Spleen (tissue), 11 donors: ENCODE data around the gene KLHDC3. TPM values are rescaled to one million over a fixed set of nuclear protein-coding genes. Genes with fewer than 3 reads are reported as not detected.
"Not testable (repeated sequence)": the region's sequence is repeated elsewhere in the genome, so short reads cannot be mapped to it uniquely, and the experiment has no call there.

Experiments used
- DNase-seq: peaks from one replicate; pipeline ENCODE4 v3.0.0-alpha.2; 2020
- H3K27ac ChIP-seq, 8 donors: fragments of 200-600 bp; sonication (generic) in 7 of 8; 1 replicate in 4 of 8; 2 replicates in 4 of 8; pipeline versions ENCODE4 v1.5.0 to v1.8.0; 2016 to 2021; ENCODE audit warnings: inconsistent platforms in 4 of 8, mild to moderate bottlenecking in 4 of 8, moderate library complexity in 1 of 8
- H3K27me3 ChIP-seq, 7 donors: fragments of 200-600 bp; sonication (generic) in 6 of 7; replicated peaks in 1 of 7; 1 replicate in 4 of 7; 2 replicates in 3 of 7; pipeline versions ENCODE4 v1.5.0 to v1.8.0; 2016 to 2021; ENCODE audit warnings: inconsistent platforms in 3 of 7, mild to moderate bottlenecking in 1 of 7
- H3K36me3 ChIP-seq, 6 donors: fragments of 200-600 bp; sonication (generic) in 5 of 6; 1 replicate in 4 of 6; 2 replicates in 2 of 6; pipeline versions ENCODE4 v1.5.0 to v1.8.0; 2016 to 2021; ENCODE audit warnings: inconsistent platforms in 2 of 6
- H3K4me1 ChIP-seq, 6 donors: fragments of 200-600 bp; sonication (generic) in 5 of 6; 1 replicate in 3 of 6; 2 replicates in 3 of 6; pipeline versions ENCODE4 v1.5.0 to v1.8.0; 2016 to 2021; ENCODE audit warnings: inconsistent platforms in 3 of 6
- H3K4me3 ChIP-seq, 8 donors: fragments of 200-600 bp; sonication (generic) in 7 of 8; 1 replicate in 4 of 8; 2 replicates in 4 of 8; pipeline versions ENCODE4 v1.5.0 to v1.8.0; 2016 to 2021; ENCODE audit warnings: inconsistent platforms in 4 of 8, mild to moderate bottlenecking in 4 of 8, moderate library complexity in 2 of 8
- H3K9me3 ChIP-seq, 8 donors: fragments of 200-600 bp; sonication (generic) in 7 of 8; 1 replicate in 4 of 8; 2 replicates in 4 of 8; pipeline versions ENCODE4 v1.5.0 to v1.8.0; 2016 to 2021; ENCODE audit warnings: inconsistent platforms in 4 of 8
- CTCF ChIP-seq, 11 experiments: fragments of 200-600 bp in 7 of 11; fragments of 450-650 bp in 4 of 11; sonication (generic) in 4 of 11; IDR thresholded peaks in 8 of 11; conservative IDR thresholded peaks in 3 of 11; 1 replicate in 7 of 11; 2 replicates in 4 of 11; pipeline versions ENCODE4 v1.4.0 to v1.8.0; 2016 to 2021; ENCODE audit warnings: antibody characterized with exemption in 11 of 11, inconsistent platforms in 4 of 11, mild to moderate bottlenecking in 1 of 11
- POLR2A ChIP-seq, 3 donors: fragments of 450-650 bp; IDR thresholded peaks; one replicate each; pipeline ENCODE4 v1.5.1; 2017; ENCODE audit warnings: antibody characterized with exemption in 3 of 3, mild to moderate bottlenecking in 1 of 3
- POLR2AphosphoS5 ChIP-seq, 3 donors: sonication (generic); formaldehyde crosslinking; IDR thresholded peaks; one replicate each; pipeline ENCODE4 v1.5.1; 2017; ENCODE audit warnings: antibody characterized with exemption in 3 of 3
- WGBS, 5 donors: extraction: QIAGEN DNeasy Blood & Tissue Kit in 3 of 5; methylation state at CpG; one replicate each; pipeline versions ENCODE4 v1.1.5 to v1.1.7; 2013 to 2018; 5-methylcytosine and 5-hydroxymethylcytosine counted together
- intact Hi-C: fragments of 100-400 bp; cut with DNase I; formaldehyde crosslinking; loops from one replicate; pipeline ENCODE4 v1.15.0; 2023; ENCODE audit warnings: low total_unique reads
- polyA plus RNA-seq, 3 donors: library from polyadenylated mRNA; stranded (reverse); fragments of 200-250 nt; gene quantifications; one replicate each; pipeline ENCODE4 v1.2.1, GENCODE V29; 2013
- total RNA-seq, 7 donors: library from RNA; depleted of rRNA in 3 of 7; stranded (reverse); fragments of >200 nt in 3 of 7; fragmentation: NEBNext Ultra II Directional in 4 of 7; extraction: Animal tissue kit (Norgen Biotek cat#: 25700) in 4 of 7; gene quantifications; one replicate each; pipeline versions ENCODE4 v1.1.0 to v1.2.1, GENCODE V29; 2016 to 2021
- donor health status: healthy with polysubstance abuse.
- donor health status: DM: no; HTN: no; CAD: no; lungs with moderate emphysema.
- donor health status: DM: no; HTN: no; CAD: no.
- donor health status: Bipolar disorder and iron deficiency.
- donor health status: healthy.
- donor health status: DM: no; HTN: no; CAD: no.
- donor health status: DM: yes; HTN: yes; CAD: no.

Gene KLHDC3
- total and polyA plus RNA-seq, 10 donors: 37.3 to 89.2 (median 66.0) TPM

DNA sequence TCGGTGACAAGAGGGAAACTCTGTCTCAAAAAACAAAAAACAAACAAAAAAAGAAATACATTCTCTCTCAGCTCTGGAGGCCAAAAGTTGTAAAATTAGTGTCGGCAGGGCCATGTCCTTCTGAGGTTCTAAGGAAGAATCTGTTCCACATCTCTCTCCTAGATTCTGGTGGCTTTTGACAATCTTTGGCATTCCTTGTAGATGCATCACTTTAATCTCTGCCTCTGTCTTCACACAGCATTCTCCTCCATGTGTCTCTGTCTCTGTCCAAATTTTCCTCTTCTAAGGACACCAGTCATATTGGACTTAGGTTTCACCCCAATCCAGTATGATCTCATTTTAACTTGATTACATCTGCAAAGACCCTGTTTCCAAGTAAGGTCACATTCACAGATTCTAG lies 20.6 kb upstream of the KLHDC3 start:
- WGBS, 5 donors: 86 to 98% (median 92%) methylated on average over 2 of the region's 2 CpGs
- no peaks in the 10 kb centered on the region for H3K27me3 ChIP-seq
- H3K4me1 ChIP-seq: peaks cover 0 to 4% (median 0%) of the 10 kb centered on the region in 6 donors
- no peaks in the 10 kb centered on the region for H3K9me3 ChIP-seq
- no peak for DNase-seq
- peaks cover 0 to 53% (median 11%) of the 10 kb centered on the region in 6 donors for H3K36me3 ChIP-seq
- intact Hi-C loops: no loop called here
- H3K27ac ChIP-seq: no peak overlapping the region
- H3K4me3 ChIP-seq: no peak overlapping the region
- TF ChIP-seq CTCF (IDR thresholded peaks at IDR 0.05 in 8 of 11, conservative IDR thresholded peaks at IDR 0.05 in 3 of 11): no peak
- no peak for TF ChIP-seq POLR2A (IDR thresholded peaks at IDR 0.05)
- TF ChIP-seq POLR2AphosphoS5 (IDR thresholded peaks at IDR 0.05): no peak

GRCh38 chr6:42996513-42996912 lies 17.5 kb upstream of the KLHDC3 start:
- Histone ChIP-seq H3K27me3 (no peaks in the 10 kb centered on the region), H3K9me3 (no peaks in the 10 kb centered on the region), H3K36me3 (peaks cover 0 to 40% (median 2%) of the 10 kb centered on the region in 6 donors), H3K4me3 (no peak overlapping the region), H3K27ac (no peak overlapping the region), H3K4me1 (no peaks in the 10 kb centered on the region)
- intact Hi-C loops: no loop called here
- no peak for DNase-seq
- no peak for TF ChIP-seq POLR2A (IDR thresholded peaks at IDR 0.05)
- TF ChIP-seq CTCF (IDR thresholded peaks at IDR 0.05 in 8 of 11, conservative IDR thresholded peaks at IDR 0.05 in 3 of 11): no peak
- no peak for TF ChIP-seq POLR2AphosphoS5 (IDR thresholded peaks at IDR 0.05)

- DNase-seq, H3K4me1 ChIP-seq, H3K27me3 ChIP-seq, H3K27ac ChIP-seq, H3K9me3 ChIP-seq, intact Hi-C loops, H3K4me3 ChIP-seq: not testable (repeated sequence)
- WGBS, 5 donors: 95 to 98% (median 96%) methylated on average over 9 of the region's 9 CpGs
- peaks cover 0 to 37% (median 0%) of the 10 kb centered on the region in 6 donors for H3K36me3 ChIP-seq
Measured at GRCh38 chr6:42998205-42998604, 15.8 kb upstream of the KLHDC3 start.

DNA sequence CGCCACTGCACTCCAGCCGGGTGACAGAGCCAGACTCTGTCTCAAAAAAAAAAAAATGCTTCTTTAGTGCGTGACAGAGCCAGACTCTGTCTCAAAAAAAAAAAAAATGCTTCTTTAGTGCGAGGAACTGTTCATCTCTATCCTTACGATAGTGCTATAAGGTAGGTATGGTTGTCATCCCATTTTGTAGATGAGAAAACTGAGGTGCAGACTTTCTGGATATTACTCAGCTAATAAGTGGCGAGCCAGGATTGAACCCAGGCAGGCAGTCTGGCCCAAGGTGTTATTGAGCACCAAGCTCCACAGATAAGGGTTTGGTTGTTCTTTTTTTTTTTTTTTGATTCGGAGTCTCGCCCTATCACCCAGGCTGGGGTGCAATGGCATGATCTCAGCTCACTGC lies 12.2 kb upstream of the KLHDC3 start:
- DNase-seq: no peak
- intact Hi-C loops: no loop called here
- Histone ChIP-seq H3K4me1 (no peaks in the 10 kb centered on the region), H3K36me3 (peaks cover 0 to 58% (median 6%) of the 10 kb centered on the region in 6 donors), H3K4me3 (no peak overlapping the region), H3K27ac (no peak overlapping the region), H3K9me3 (no peaks in the 10 kb centered on the region), H3K27me3 (no peaks in the 10 kb centered on the region)
- WGBS, 5 donors: 90 to 96% (median 93%) methylated on average over 8 of the region's 8 CpGs
- no peak for TF ChIP-seq CTCF (IDR thresholded peaks at IDR 0.05 in 8 of 11, conservative IDR thresholded peaks at IDR 0.05 in 3 of 11)
- TF ChIP-seq POLR2A (IDR thresholded peaks at IDR 0.05): no peak
- no peak for TF ChIP-seq POLR2AphosphoS5 (IDR thresholded peaks at IDR 0.05)

DNA sequence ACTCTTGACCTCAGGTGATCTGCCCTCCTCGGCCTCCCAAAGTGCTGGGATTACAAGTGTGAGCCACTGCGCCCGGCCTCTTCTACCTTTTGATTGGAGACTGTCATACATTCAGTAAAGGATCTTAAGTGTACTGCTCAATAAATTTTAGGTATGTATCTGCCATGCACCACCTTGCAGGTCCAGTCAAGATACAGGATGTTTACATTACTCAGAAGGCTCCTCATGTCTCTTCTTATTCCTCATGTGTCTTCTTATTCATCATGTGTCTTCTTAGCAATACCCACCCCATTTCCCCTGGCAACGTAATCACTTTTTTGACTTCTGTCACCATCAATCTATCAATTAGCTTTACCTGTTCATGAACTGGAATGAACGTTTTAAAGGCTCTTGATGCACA lies 8.2 kb upstream of the KLHDC3 start:
- intact Hi-C loops: no loop called here
- TF ChIP-seq POLR2AphosphoS5 (IDR thresholded peaks at IDR 0.05) (no peak), POLR2A (IDR thresholded peaks at IDR 0.05) (no peak), CTCF (IDR thresholded peaks at IDR 0.05 in 8 of 11, conservative IDR thresholded peaks at IDR 0.05 in 3 of 11) (no peak)
- 93 to 97% (median 94%) methylated on average over 5 of the region's 5 CpGs for WGBS, 5 donors
- Histone ChIP-seq H3K27me3 (no peaks in the 10 kb centered on the region), H3K27ac (no peak overlapping the region), H3K4me3 (no peak overlapping the region), H3K4me1 (peaks cover 0 to 9% (median 0%) of the 10 kb centered on the region in 6 donors), H3K9me3 (no peaks in the 10 kb centered on the region), H3K36me3 (peaks cover 0 to 84% (median 44%) of the 10 kb centered on the region in 6 donors)
- DNase-seq: no peak
